D721Med (cell line): Measurements from ENCODE around the gene EVPL.
"Not testable (repeated sequence)": the region's sequence is repeated elsewhere in the genome, so short reads cannot be mapped to it uniquely, and the experiment has no call there.

ENCODE experiments used
- DNase-seq: peaks from one replicate; pipeline ENCODE4 v3.0.0; 2011; ENCODE audit warnings: low spot score; ENCODE audit not compliant: insufficient read length
- FAIRE-seq: peaks from 2 replicates; lab custom pipeline; 2011; peaks lifted over from hg19 to GRCh38; lab: Jason Lieb, UNC
- TF ChIP-seq, protein P1 (sequence below): IDR thresholded peaks from 2 replicates; pipeline ENCODE4 v1.5.1; 2012; ENCODE audit warnings: mild to moderate bottlenecking, control low read depth; ENCODE audit not compliant: insufficient read depth; ENCODE audit errors: missing control alignments

The EVPL gene

DNA sequence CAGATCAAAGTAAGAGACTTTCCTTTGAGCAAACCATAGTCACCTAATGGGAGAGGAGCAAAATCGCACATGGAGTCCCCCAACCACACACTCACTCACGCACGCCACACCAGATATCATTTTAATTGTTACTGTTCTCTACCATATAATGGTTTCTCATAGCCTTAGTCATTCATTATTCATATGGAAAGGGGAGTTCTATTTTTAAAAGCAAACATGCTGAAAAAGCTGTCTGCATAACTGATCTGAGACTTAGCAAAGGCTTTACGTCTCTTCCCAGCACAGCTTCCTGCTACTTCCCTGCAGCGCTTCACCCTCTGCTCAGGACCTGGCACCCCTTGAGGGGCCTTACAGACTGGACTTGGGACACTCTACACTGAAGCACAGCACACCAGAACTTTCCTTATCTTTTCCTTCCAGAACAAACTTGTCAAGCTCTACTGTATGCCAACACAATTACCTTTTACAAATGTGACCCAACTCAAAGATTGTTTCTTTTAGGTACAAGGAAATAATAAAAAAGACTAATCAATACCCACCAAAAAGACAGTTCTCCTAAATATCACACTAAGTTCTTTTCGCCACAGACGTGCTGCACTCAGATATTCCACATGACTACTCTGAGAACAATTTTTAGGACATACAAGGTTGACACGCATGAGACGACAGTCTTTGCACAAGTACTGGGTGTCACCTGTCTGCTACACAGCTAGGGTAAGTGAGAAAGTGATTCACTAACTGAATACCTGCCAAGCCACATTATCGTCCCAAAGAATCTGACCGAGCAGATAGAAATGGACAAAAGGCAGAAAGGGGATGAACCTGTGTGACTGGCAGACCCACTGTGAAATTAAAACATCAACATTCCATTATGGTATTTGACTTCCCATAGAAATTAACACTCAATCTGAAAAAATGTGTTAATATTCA, 23.7 kb upstream of the EVPL start:
- FAIRE-seq (no peak), DNase-seq (no peak)
- TF ChIP-seq, protein P1, sequence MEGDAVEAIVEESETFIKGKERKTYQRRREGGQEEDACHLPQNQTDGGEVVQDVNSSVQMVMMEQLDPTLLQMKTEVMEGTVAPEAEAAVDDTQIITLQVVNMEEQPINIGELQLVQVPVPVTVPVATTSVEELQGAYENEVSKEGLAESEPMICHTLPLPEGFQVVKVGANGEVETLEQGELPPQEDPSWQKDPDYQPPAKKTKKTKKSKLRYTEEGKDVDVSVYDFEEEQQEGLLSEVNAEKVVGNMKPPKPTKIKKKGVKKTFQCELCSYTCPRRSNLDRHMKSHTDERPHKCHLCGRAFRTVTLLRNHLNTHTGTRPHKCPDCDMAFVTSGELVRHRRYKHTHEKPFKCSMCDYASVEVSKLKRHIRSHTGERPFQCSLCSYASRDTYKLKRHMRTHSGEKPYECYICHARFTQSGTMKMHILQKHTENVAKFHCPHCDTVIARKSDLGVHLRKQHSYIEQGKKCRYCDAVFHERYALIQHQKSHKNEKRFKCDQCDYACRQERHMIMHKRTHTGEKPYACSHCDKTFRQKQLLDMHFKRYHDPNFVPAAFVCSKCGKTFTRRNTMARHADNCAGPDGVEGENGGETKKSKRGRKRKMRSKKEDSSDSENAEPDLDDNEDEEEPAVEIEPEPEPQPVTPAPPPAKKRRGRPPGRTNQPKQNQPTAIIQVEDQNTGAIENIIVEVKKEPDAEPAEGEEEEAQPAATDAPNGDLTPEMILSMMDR, result no peak

DNA sequence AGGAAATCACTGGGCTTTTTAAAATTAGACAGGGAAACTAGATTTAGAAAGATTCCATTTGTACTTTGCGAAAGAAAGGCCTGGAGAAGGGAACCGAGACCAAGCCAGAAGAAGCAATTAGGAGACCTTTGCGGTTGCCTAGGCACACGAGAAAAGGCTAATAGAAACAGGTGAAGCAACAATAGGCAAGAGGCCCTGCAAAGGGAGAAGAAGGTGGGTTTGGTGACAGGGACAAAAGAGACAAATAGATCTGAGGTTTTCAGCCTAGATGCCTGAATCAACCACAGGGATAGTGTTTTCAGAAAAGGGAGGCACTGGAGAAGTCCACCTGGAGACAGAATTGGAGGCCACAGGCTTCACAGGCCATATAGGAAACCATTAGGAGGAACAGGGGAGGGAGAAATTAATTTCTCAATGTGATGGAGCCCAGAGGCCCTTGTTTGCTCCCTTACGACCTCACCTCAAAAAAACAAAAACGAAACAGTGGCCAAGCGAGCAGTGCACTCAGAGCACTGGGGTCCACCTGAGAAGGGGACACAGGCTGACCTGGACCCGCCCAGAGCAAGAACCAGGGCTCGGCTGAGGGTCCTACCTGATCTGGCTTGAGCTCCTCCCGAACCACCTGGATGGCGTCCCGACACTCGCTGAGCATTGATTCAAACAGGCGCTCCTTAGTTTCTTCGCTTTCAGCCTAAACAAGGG, 22.9 kb upstream of the EVPL start:
- DNase-seq (no peak), FAIRE-seq (no peak)
- TF ChIP-seq, protein P1, result no peak

DNA sequence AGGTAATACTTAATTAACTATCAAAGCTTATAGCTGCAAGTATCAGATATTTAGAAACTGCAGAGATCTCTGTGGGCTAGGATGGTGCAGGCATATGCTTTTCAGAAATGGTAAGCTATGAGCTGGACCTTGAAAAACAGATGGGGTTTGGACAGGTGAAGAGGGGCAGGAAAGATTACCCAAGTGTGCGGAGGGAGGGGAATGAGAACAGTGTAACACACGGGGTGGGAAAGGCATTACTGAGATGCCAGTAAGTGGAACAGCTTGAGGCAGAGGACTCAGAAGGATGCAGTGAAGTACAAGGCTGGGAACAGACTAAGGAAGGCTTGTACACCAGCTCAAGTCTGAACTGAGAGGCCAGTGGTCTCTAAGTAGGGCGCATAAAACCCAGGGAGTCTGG, 22.1 kb upstream of the EVPL start:
- FAIRE-seq (no peak), DNase-seq (no peak)
- TF ChIP-seq, protein P1, result no peak

DNA sequence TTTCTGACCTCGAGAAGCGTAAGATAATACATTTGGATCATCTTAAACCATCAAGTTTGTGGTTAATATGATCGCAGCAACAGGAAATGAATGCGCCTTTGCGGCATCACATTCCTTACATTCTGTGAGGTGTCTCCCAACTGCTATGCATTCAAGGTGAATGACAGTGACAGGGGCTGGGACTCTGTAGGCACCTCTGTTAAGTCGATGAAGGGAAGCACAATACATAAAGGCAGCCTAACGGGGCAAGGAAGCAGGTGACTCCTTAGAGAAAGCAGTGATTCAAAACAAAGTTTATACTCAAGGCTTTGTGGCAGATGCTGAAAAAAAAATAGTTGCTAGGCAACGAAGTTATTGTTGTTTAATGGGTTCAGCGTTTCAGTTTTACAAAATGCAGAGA, 21.6 kb upstream of the EVPL start:
- DNase-seq (no peak), FAIRE-seq (no peak)
- TF ChIP-seq, protein P1, result no peak

DNA sequence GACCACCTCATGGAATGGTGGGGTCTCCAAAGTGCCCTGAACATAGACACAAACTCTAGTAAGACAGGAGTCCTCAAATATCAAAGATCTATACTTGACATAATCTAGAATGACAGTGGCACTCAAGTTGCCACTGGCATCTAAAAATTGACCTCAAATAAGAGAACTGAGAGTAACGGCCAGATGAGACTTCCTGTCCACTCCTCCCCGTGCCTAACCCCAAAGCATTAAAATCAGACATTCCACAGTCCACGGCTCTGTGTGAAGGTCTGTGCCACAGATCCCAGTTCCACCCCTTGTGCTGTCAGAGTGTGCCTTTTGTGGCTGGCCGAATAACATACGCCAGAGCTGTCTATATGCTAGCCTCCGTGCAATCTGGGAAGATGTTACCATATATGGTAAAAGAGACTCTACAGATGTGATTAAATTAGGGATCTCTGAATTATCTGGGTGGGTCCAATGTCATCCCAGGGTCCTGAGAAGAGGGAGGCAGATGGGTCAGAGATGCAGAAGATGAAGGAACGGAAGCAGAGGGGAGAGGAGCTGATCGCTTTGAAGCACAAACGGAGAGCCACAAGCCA, 21.0 kb upstream of the EVPL start:
- no peak for DNase-seq
- no peak for FAIRE-seq
- TF ChIP-seq, protein P1, result no peak

DNA sequence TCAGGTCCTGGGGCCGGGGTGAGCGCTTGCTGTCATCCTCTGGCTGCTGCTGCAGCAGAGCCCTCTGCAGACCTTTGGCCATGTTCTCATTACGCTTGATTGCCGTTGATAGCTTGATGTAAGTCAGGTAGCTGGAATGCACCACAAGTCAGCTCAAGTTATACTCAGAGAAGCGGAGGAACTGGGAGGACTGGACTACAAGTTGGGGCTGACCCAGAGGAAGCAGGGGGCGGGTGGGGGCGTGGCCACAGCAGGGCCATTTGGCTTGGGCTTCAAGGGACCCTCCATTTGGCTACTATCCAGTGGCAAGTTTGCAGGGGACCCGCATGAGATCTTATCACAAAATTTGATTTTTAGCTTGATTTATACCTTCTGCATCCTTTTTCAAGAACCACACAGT, 19.0 kb upstream of the EVPL start:
- DNase-seq (no peak), FAIRE-seq (no peak)
- TF ChIP-seq, protein P1, result no peak

DNA sequence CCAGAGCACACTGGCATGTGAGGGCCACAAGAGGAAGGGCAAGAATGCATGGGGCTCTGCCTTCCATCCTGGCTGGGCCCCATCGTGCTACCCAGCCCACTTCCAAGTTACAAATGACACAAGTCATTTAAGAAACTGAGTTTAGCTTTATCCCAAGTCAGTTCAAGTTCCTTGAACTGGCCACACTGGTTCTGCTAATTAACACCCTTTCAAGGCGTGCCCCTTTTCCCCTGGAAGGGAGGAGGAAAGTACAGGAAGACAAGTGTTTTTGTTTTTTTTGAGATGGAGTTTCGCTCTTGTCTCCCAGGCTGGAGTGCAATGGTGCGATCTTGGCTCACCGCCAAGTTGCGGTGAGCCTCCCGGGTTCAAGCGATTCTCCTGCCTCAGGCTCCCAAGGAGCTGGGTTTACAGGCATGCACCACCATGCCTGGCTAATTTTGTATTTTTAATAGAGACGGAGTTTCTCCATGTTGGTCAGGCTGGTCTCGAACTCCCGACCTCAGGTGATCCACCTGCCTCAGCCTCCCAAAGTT, 17.4 kb upstream of the EVPL start:
- not testable (repeated sequence) for DNase-seq, FAIRE-seq

DNA sequence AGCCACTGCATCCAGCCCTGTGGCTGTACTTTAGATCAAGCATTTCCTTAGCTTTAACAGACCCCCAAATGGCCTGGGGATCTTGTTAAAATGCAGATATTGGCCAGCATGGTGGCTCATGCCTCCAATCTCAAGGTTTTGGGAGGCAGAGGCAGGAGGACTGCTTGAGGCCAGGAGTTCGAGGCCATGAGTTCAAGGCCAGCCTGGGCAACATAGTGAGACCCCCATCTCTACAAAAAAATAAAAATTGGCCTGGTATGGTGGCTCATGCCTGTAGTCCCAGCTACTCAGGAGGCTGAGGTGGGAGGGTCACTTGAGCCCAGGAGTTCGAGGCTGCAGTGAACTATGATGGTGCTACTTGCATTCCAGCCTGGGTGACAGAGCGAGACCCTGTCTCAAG, 15.8 kb upstream of the EVPL start:
- FAIRE-seq, result not testable (repeated sequence)

More for the DNA sequence above, 15.8 kb upstream of the EVPL start:
- not testable (repeated sequence) for DNase-seq
